Parathyroid adenoma (tissue), 2 donors: ENCODE measurements around the gene XXYLT1.

Experiments
- H2AFZ ChIP-seq: fragments of 300-600 bp; sonication (generic); one replicate; pipeline ENCODE4 v1.7.0; 2017; ENCODE audit warnings: antibody characterized with exemption, mild to moderate bottlenecking
- H3K27ac ChIP-seq: fragments of 300-600 bp; sonication (generic); one replicate; pipeline ENCODE4 v1.7.0; 2017
- H3K27me3 ChIP-seq: fragments of 300-600 bp; sonication (generic); one replicate; pipeline ENCODE4 v1.7.0; 2017; ENCODE audit warnings: low read length; ENCODE audit not compliant: control insufficient read depth, insufficient read depth
- H3K36me3 ChIP-seq: fragments of 300-600 bp; sonication (generic); one replicate; pipeline ENCODE4 v1.7.0; 2017; ENCODE audit warnings: low read length; ENCODE audit not compliant: control insufficient read depth, insufficient read depth
- H3K4me1 ChIP-seq: fragments of 300-600 bp; sonication (generic); one replicate; pipeline ENCODE4 v1.7.0; 2017; ENCODE audit warnings: control low read depth
- H3K4me2 ChIP-seq: fragments of 300-600 bp; sonication (generic); one replicate; pipeline ENCODE4 v1.7.0; 2017; ENCODE audit warnings: low read length
- H3K4me3 ChIP-seq: fragments of 300-600 bp; sonication (generic); one replicate; pipeline ENCODE4 v1.7.0; 2017; ENCODE audit warnings: low read depth, low read length
- H3K79me2 ChIP-seq: fragments of 300-600 bp; sonication (generic); one replicate; pipeline ENCODE4 v1.7.0; 2017; ENCODE audit warnings: control low read depth
- H3K9ac ChIP-seq: fragments of 300-600 bp; sonication (generic); one replicate; pipeline ENCODE4 v1.7.0; 2017; ENCODE audit warnings: mild to moderate bottlenecking
- H3K9me3 ChIP-seq: fragments of 300-600 bp; sonication (generic); one replicate; pipeline ENCODE4 v1.7.0; 2017; ENCODE audit warnings: low read length; ENCODE audit not compliant: control insufficient read depth
- CTCF ChIP-seq: fragments of 300-600 bp; sonication (generic); IDR thresholded peaks from one replicate; pipeline ENCODE4 v1.7.0; 2017; ENCODE audit warnings: antibody characterized with exemption, mild to moderate bottlenecking
- donor health status: primary hyperparathyroidism.

Gene XXYLT1

GRCh38 chr3:195140816-195141793 lies 129.9 kb downstream of the XXYLT1 start:
- Histone ChIP-seq H3K79me2 (peaks cover 5% of the 10 kb centered on the region), H3K9ac (no peak overlapping the region), H2AFZ (no peak overlapping the region), H3K36me3 (no peaks in the 10 kb centered on the region), H3K4me1 (peaks cover 10% of the 10 kb centered on the region), H3K27me3 (no peaks in the 10 kb centered on the region), H3K4me2 (no peak overlapping the region), H3K27ac (no peak overlapping the region), H3K9me3 (no peaks in the 10 kb centered on the region), H3K4me3 (no peak overlapping the region)
- no peak for TF ChIP-seq CTCF

DNA sequence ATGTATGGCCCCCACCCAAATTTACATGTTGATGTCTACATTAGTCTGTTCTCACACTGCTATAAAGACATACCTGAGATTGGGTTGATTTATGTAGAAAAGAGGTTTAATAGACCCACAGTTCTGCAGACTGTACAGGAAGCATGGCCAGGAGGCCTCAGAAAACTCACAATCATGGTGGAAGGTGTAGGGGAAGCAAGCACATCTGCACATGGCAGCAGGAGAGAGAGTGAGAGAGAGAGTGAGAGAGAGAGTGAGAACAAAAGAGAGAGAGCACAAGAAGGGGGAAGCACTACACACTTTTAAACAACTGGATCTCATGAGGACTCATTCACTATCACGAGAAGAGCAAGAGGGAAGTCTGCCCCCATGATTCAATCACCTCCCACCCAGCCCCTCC lies 130.5 kb downstream of the XXYLT1 start:
- no peak overlapping the region for H3K9ac ChIP-seq
- no peak for TF ChIP-seq CTCF

DNA sequence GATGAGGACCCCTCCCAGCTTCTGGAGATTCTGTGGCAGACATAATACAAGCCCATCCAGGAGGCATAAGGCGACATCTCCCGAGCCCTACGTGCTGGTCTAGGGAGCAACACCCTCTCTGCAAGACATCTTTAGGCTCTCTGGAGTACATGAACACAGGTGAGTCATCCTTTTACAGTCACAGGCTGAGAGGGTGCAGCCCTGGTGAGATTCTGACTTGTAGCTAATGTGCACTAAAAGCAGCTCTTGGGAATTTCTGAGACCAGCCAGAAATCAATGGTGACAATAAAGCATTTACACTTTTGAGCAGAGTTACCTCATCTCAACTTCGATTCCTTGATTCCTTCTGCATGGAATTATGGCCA lies 131.1 kb downstream of the XXYLT1 start:
- Histone ChIP-seq H3K27ac (no peak overlapping the region), H3K4me3 (no peak overlapping the region), H3K9ac (no peak overlapping the region), H2AFZ (no peak overlapping the region), H3K36me3 (no peaks in the 10 kb centered on the region), H3K27me3 (no peaks in the 10 kb centered on the region), H3K9me3 (no peaks in the 10 kb centered on the region), H3K79me2 (peaks cover 5% of the 10 kb centered on the region), H3K4me1 (peaks cover 9% of the 10 kb centered on the region), H3K4me2 (no peak overlapping the region)
- no peak for TF ChIP-seq CTCF

More for the DNA sequence above, 130.5 kb downstream of the XXYLT1 start:
- Histone ChIP-seq H3K79me2 (peaks cover 5% of the 10 kb centered on the region), H3K4me1 (peaks cover 9% of the 10 kb centered on the region), H3K27me3 (no peaks in the 10 kb centered on the region), H2AFZ (no peak overlapping the region), H3K27ac (no peak overlapping the region), H3K9me3 (no peaks in the 10 kb centered on the region), H3K36me3 (no peaks in the 10 kb centered on the region), H3K4me3 (no peak overlapping the region), H3K4me2 (no peak overlapping the region)

DNA sequence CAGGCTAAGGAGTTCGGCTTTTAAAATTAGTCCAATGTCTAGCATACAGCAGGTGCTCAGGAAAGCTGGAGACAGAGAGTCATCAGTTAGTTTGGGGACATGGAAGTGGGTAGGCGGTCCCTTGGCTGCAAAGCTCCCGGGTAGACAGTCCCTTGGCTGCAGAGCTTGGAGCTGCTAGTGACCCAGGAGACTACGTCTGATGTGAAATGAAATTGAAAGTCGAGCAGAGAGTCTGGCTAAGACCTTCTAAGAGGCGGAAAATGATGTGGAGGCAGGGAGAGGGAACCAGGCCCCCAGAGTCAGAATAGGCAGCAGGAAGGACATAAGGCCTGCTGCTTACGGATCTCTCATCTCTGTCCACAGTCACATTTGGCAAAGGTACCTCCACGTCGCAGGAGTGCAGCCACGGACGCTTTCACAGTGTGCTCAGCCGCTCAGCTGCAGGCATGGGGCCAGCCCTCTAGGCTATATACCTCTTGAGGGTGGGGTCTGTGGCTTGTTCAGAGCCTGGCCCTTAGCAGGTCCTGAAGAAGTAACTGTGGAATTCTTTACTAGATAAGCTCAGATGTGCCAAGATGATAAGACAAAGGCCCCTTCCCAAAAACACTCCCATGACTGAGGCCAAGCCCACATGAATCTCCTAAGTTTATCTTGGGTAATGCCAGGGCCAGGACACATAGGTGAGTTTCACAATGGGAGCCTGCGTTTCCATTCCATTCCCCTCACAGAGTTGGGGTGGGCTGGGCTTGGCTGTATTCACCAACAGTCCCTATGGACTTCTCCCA lies 131.7 kb downstream of the XXYLT1 start:
- no peak overlapping the region for H2AFZ ChIP-seq

More for the DNA sequence above, 131.7 kb downstream of the XXYLT1 start:
- peaks cover 8% of the 10 kb centered on the region for H3K79me2 ChIP-seq
- no peak for TF ChIP-seq CTCF
- no peak overlapping the region for H3K4me3 ChIP-seq
- H3K4me1 ChIP-seq = peaks cover 8% of the 10 kb centered on the region
- no peaks in the 10 kb centered on the region for H3K9me3 ChIP-seq
- H3K27me3 ChIP-seq = no peaks in the 10 kb centered on the region
- H3K9ac ChIP-seq = no peak overlapping the region
- no peaks in the 10 kb centered on the region for H3K36me3 ChIP-seq
- H3K4me2 ChIP-seq = no peak overlapping the region
- no peak overlapping the region for H3K27ac ChIP-seq
